ENCODE measurements around the gene SNF8. TPM values are rescaled to one million over a fixed set of nuclear protein-coding genes. Genes with fewer than 3 reads are reported as not detected.

SNF8 gene
- total RNA-seq, 1 experiment from 2014 or later: 198 TPM

DNA sequence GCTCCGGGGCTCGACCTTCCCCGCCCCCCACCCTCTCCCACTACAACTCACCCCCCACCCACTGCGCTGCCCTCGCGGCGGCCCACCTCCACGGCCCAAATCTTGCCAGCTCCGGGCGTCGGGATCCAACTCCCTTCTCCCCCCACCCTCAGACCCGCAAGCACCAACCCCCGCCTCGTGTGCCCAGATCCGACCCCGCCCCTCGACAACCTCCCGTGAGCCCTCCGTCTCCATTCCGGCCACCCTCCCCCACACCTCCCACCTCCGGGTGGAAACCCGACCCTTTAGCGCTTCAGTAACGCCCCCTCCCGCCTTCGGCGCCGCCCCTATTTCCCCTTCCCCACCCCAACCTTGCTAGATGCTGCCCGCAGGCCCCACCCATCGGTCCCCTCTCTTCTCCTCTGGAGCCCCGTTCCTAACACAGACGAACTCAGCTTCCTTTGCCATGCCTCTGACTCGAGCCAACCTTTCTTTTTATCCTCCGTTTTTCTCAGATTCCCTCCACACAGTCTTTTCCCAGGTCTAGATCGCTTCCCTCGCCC is 35.7 kb downstream of the SNF8 start:
- intact Hi-C loops (cut with micrococcal nuclease; ENCODE audit: unreplicated experiment): no loop called here
- TF ChIP-seq CTCF (IDR thresholded peaks at IDR 0.05; ENCODE audit: unreplicated experiment): no peak
- DNase-seq: peak; percentile 97
- Mint-ChIP-seq H3K9me3 (ENCODE audit: low read depth, unreplicated experiment) (no peaks in the 10 kb centered on the region), H3K4me3 (ENCODE audit: low read depth, unreplicated experiment) (peak overlapping the region; percentile 88), H3K27me3 (ENCODE audit: unreplicated experiment) (no peaks in the 10 kb centered on the region), H3K36me3 (ENCODE audit: insufficient read depth, unreplicated experiment) (peaks cover 72% of the 10 kb centered on the region), H3K27ac (ENCODE audit: unreplicated experiment) (peak overlapping the region; percentile 94), H3K4me1 (ENCODE audit: low read depth, unreplicated experiment) (peaks cover 43% of the 10 kb centered on the region)
- CTCF ChIA-PET: interaction anchor here (2.9 kb wide), 1 partner anchor 16 kb away, joined by 18 read pairs; the partner anchor contains the start of gene ATP5MC1
- no TSS peak for BruUV-seq (replicated peaks)

DNA sequence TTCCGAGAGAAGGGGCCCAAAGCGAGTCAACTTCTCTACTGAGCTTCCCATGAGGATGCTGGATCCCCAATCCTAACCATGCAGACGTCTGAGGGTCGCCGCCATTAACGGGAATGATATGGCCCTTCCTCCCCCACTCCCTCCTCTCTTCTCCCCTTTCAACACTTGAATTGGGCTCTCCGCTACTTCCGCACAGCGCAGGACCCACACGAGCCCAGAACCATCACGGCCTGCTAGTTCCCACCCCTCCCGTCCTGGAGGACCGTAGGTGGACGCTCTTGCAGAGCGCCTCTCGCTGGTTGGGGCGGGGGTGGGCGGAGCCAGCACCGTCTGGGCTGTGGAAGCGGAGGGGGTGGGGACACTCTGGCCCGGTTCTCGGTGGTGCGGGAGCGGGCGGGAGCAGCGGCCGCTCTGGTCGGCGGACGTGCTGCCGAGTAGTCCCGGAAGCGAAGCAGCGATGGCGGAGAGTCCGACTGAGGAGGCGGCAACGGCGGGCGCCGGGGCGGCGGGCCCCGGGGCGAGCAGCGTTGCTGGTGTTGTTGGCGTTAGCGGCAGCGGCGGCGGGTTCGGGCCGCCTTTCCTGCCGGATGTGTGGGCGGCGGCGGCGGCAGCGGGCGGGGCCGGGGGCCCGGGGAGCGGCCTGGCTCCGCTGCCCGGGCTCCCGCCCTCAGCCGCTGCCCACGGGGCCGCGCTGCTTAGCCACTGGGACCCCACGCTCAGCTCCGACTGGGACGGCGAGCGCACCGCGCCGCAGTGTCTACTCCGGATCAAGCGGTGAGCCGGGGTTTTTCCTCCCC is 36.4 kb downstream of the SNF8 start, which contains the start of gene UBE2Z:
Gene UBE2Z (plus strand): TSS at position 361 of the 797 bp plus-strand sequence. CDS start 97 bp downstream, at position 458.
- TF ChIP-seq CTCF (IDR thresholded peaks at IDR 0.05; ENCODE audit: unreplicated experiment): no peak
- H3K4me3 Mint-ChIP-seq (ENCODE audit: low read depth, unreplicated experiment): peak within 1 kb of the TSS; percentile 88
- peak within 1 kb of the TSS; percentile 94 for H3K27ac Mint-ChIP-seq (ENCODE audit: unreplicated experiment)
- no peaks in the 10 kb centered on the region for H3K9me3 Mint-ChIP-seq (ENCODE audit: low read depth, unreplicated experiment)
- H3K4me1 Mint-ChIP-seq (ENCODE audit: low read depth, unreplicated experiment): peaks cover 36% of the 10 kb centered on the region
- CTCF ChIA-PET: interaction anchor here (0.7 to 2.9 kb wide), 7 partner anchors 15 to 128 kb away, joined by 3 to 18 read pairs (median 4); partner anchors contain the start of gene ATP5MC1
- intact Hi-C loops (cut with micrococcal nuclease; ENCODE audit: unreplicated experiment): no loop called here
- peaks cover 65% of the 10 kb centered on the region for H3K36me3 Mint-ChIP-seq (ENCODE audit: insufficient read depth, unreplicated experiment)
- H3K27me3 Mint-ChIP-seq (ENCODE audit: unreplicated experiment): no peaks in the 10 kb centered on the region
- no TSS peak for BruUV-seq (replicated peaks)
- peak; percentile 96 for DNase-seq

DNA sequence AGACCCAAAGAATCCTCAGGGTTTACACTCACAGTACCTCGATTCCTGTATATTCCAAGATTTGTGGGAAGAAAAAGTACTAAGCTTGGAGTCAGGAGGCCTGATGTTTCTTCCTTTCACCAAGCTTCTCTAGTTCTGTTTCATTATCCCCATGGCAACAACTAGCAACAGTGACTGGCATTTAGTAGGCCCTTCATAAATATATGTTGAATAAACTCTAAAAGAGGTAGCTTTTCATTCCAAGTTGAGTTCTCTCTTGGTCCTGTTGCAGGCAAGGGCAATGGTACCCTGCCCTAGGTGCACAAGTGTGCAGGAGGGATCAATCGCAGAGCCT is 37.0 kb downstream of the SNF8 start:
- Mint-ChIP-seq H3K4me3 (ENCODE audit: low read depth, unreplicated experiment) (peak overlapping the region; percentile 88), H3K27ac (ENCODE audit: unreplicated experiment) (peak overlapping the region; percentile 94), H3K27me3 (ENCODE audit: unreplicated experiment) (no peaks in the 10 kb centered on the region), H3K9me3 (ENCODE audit: low read depth, unreplicated experiment) (no peaks in the 10 kb centered on the region), H3K36me3 (ENCODE audit: insufficient read depth, unreplicated experiment) (peaks cover 59% of the 10 kb centered on the region), H3K4me1 (ENCODE audit: low read depth, unreplicated experiment) (peaks cover 34% of the 10 kb centered on the region)
- TF ChIP-seq CTCF (IDR thresholded peaks at IDR 0.05; ENCODE audit: unreplicated experiment): no peak
- intact Hi-C loops (cut with micrococcal nuclease; ENCODE audit: unreplicated experiment): no loop called here
- CTCF ChIA-PET: interaction anchor here (0.7 to 2.9 kb wide), 8 partner anchors 14 to 950 kb away, joined by 3 to 18 read pairs (median 4); partner anchors contain the start of genes ATP5MC1 and PRR15L
- no peak for DNase-seq
- BruUV-seq (replicated peaks): TSS peak; percentile 78

GRCh38 chr17:48905987-48906515 is 38.6 kb downstream of the SNF8 start:
- H3K27ac Mint-ChIP-seq (ENCODE audit: unreplicated experiment): no peak overlapping the region
- peaks cover 43% of the 10 kb centered on the region for H3K36me3 Mint-ChIP-seq (ENCODE audit: insufficient read depth, unreplicated experiment)
- intact Hi-C loops (cut with micrococcal nuclease; ENCODE audit: unreplicated experiment): no loop called here
- no peaks in the 10 kb centered on the region for H3K27me3 Mint-ChIP-seq (ENCODE audit: unreplicated experiment)
- BruUV-seq (replicated peaks): no TSS peak
- no peak overlapping the region for H3K4me3 Mint-ChIP-seq (ENCODE audit: low read depth, unreplicated experiment)
- CTCF ChIA-PET: no interaction called here
- peaks cover 18% of the 10 kb centered on the region for H3K4me1 Mint-ChIP-seq (ENCODE audit: low read depth, unreplicated experiment)
- no peak for DNase-seq
- no peaks in the 10 kb centered on the region for H3K9me3 Mint-ChIP-seq (ENCODE audit: low read depth, unreplicated experiment)
- TF ChIP-seq CTCF (IDR thresholded peaks at IDR 0.05; ENCODE audit: unreplicated experiment): no peak

Data from Calu3 (cell line).